ENCODE measurements around the gene FRMPD4.

Gene FRMPD4

DNA sequence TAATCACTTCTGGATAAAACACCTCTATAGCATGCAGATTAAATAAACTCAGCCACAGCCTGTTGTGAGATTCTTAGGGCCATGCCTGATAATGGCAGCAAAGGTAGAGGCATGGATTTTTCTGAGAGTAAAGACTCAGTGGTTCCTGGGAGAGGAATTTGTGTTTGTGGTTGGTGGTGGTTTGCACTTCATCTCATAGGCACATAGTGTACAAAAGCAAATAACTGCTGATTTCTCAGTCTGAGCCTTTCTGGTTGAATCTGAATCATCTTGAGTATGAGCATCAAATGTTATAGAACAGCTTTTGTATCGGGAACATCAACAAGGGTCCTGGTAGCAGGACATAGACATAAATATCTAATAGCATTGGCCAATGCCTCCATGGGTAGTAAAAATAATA lies 274.3 kb downstream of the FRMPD4 start:
- DNase-seq (ENCODE audit: low spot score), result no peak
- TF ChIP-seq, protein P1, sequence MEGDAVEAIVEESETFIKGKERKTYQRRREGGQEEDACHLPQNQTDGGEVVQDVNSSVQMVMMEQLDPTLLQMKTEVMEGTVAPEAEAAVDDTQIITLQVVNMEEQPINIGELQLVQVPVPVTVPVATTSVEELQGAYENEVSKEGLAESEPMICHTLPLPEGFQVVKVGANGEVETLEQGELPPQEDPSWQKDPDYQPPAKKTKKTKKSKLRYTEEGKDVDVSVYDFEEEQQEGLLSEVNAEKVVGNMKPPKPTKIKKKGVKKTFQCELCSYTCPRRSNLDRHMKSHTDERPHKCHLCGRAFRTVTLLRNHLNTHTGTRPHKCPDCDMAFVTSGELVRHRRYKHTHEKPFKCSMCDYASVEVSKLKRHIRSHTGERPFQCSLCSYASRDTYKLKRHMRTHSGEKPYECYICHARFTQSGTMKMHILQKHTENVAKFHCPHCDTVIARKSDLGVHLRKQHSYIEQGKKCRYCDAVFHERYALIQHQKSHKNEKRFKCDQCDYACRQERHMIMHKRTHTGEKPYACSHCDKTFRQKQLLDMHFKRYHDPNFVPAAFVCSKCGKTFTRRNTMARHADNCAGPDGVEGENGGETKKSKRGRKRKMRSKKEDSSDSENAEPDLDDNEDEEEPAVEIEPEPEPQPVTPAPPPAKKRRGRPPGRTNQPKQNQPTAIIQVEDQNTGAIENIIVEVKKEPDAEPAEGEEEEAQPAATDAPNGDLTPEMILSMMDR (IDR thresholded peaks at IDR 0.05; ENCODE audit: extremely low read depth, insufficient read depth, missing control alignments), result no peak
- in situ Hi-C loops (cut with MboI; ENCODE audit: low pct_unique_long_range_greater_than_20kb, low sequenced_read_pairs, unreplicated experiment), result no loop called here

- TF ChIP-seq, protein P1 (IDR thresholded peaks at IDR 0.05; ENCODE audit: extremely low read depth, insufficient read depth, missing control alignments), result no peak
- no peak for DNase-seq (ENCODE audit: low spot score)
- in situ Hi-C loops (cut with MboI; ENCODE audit: low pct_unique_long_range_greater_than_20kb, low sequenced_read_pairs, unreplicated experiment), result no loop called here
Measured at GRCh38 chrX:12419591-12419990, 281.3 kb downstream of the FRMPD4 start.

DNA sequence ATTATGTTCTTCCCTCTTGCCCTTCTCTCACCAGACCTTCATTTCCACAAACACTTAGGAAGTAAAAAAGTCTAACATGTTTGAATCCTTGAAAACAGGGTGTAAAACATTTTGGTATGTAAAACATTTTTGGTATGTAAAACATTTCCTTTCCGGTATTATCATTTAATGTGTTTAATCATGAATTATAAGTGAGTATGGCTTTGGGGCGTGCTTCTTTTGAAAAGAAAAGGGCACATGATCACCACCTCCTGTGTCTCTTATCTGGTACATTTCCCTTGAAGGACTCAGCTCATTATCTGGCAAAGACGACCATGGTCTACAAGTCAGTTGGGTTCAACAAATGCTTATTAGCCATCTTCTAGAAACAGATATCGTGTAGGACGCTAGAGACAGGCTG lies 283.6 kb downstream of the FRMPD4 start:
- in situ Hi-C loops (cut with MboI; ENCODE audit: low pct_unique_long_range_greater_than_20kb, low sequenced_read_pairs, unreplicated experiment), result no loop called here
- no peak for DNase-seq (ENCODE audit: low spot score)
- TF ChIP-seq, protein P1 (IDR thresholded peaks at IDR 0.05; ENCODE audit: extremely low read depth, insufficient read depth, missing control alignments), result no peak

GRCh38 chrX:12423346-12423745 lies 285.1 kb downstream of the FRMPD4 start:
- TF ChIP-seq, protein P1 (IDR thresholded peaks at IDR 0.05; ENCODE audit: extremely low read depth, insufficient read depth, missing control alignments), result no peak
- in situ Hi-C loops (cut with MboI; ENCODE audit: low pct_unique_long_range_greater_than_20kb, low sequenced_read_pairs, unreplicated experiment), result no loop called here
- no peak for DNase-seq (ENCODE audit: low spot score)

- TF ChIP-seq, protein P1 (IDR thresholded peaks at IDR 0.05; ENCODE audit: extremely low read depth, insufficient read depth, missing control alignments), result no peak
- in situ Hi-C loops (cut with MboI; ENCODE audit: low pct_unique_long_range_greater_than_20kb, low sequenced_read_pairs, unreplicated experiment), result no loop called here
- DNase-seq (ENCODE audit: low spot score), result no peak
Measured at GRCh38 chrX:12425496-12425895, 287.2 kb downstream of the FRMPD4 start.

GRCh38 chrX:12426420-12426819 lies 288.1 kb downstream of the FRMPD4 start:
- DNase-seq (ENCODE audit: low spot score), result no peak
- TF ChIP-seq, protein P1 (IDR thresholded peaks at IDR 0.05; ENCODE audit: extremely low read depth, insufficient read depth, missing control alignments), result no peak
- in situ Hi-C loops (cut with MboI; ENCODE audit: low pct_unique_long_range_greater_than_20kb, low sequenced_read_pairs, unreplicated experiment), result no loop called here

- in situ Hi-C loops (cut with MboI; ENCODE audit: low pct_unique_long_range_greater_than_20kb, low sequenced_read_pairs, unreplicated experiment), result no loop called here
- TF ChIP-seq, protein P1 (IDR thresholded peaks at IDR 0.05; ENCODE audit: extremely low read depth, insufficient read depth, missing control alignments), result no peak
- no peak for DNase-seq (ENCODE audit: low spot score)
Measured at GRCh38 chrX:12434493-12434892, 296.2 kb downstream of the FRMPD4 start.
